Natural killer cell (primary cell): ENCODE data around the gene SLC10A1. TPM values are rescaled to one million over a fixed set of nuclear protein-coding genes. Genes with fewer than 3 reads are reported as not detected.

Experiments
- ATAC-seq, 3 donors: fragments of 150-1000 bp in 2 of 3; fragments of 200-7000 bp in 1 of 3; cut with Tn5 transposase; 1 replicate in 1 of 3; 2 replicates in 2 of 3; pipeline ENCODE4 v1.10.0; 2021; ENCODE audit warnings: mild to moderate bottlenecking in 2 of 3, moderate library complexity in 2 of 3
- DNase-seq, 2 donors: peaks; one replicate each; pipeline versions ENCODE4 v3.0.0 to v3.0.0-alpha.2; 2013 to 2021; ENCODE audit warnings: mixed read lengths in 1 of 2
- H3K27ac ChIP-seq: one replicate; pipeline ENCODE4 v1.5.1; 2013; ENCODE audit warnings: mild to moderate bottlenecking, low read length
- H3K27me3 ChIP-seq: one replicate; pipeline ENCODE4 v1.6.1; 2013; ENCODE audit warnings: low read length; ENCODE audit not compliant: control insufficient read depth, insufficient read depth
- H3K36me3 ChIP-seq: one replicate; pipeline ENCODE4 v1.6.1; 2013; ENCODE audit warnings: low read length; ENCODE audit not compliant: control insufficient read depth, insufficient read depth
- H3K4me1 ChIP-seq: one replicate; pipeline ENCODE4 v1.6.1; 2013; ENCODE audit warnings: low read length; ENCODE audit not compliant: control insufficient read depth, insufficient read depth
- H3K4me3 ChIP-seq: one replicate; pipeline ENCODE4 v1.5.1; 2013; ENCODE audit warnings: low read length
- H3K9me3 ChIP-seq: one replicate; pipeline ENCODE4 v1.6.1; 2013; ENCODE audit warnings: low read length; ENCODE audit not compliant: control insufficient read depth, insufficient read depth
- H3K27ac Mint-ChIP-seq, 2 donors: one replicate each; pipeline ENCODE4 v1.8.0; 2022; ENCODE audit warnings: mild to moderate bottlenecking in 2 of 2, mixed read lengths in 2 of 2, moderate library complexity in 1 of 2
- H3K27me3 Mint-ChIP-seq, 2 donors: one replicate each; pipeline ENCODE4 v1.8.0; 2022; ENCODE audit warnings: low read depth in 2 of 2, mixed read lengths in 2 of 2
- H3K36me3 Mint-ChIP-seq: one replicate; pipeline ENCODE4 v1.8.0; 2022; ENCODE audit warnings: mixed read lengths
- H3K4me1 Mint-ChIP-seq, 2 donors: one replicate each; pipeline ENCODE4 v1.8.0; 2022; ENCODE audit warnings: mixed read lengths in 2 of 2
- H3K4me3 Mint-ChIP-seq: one replicate; pipeline ENCODE4 v1.8.0; 2022; ENCODE audit warnings: mild to moderate bottlenecking, moderate library complexity, mixed read lengths
- H3K9me3 Mint-ChIP-seq, 2 donors: one replicate each; pipeline ENCODE4 v1.8.0; 2022; ENCODE audit warnings: mixed read lengths in 2 of 2
- CTCF ChIP-seq: fragments of 200-600 bp; IDR thresholded peaks from one replicate; pipeline ENCODE4 v1.8.0; 2022; ENCODE audit warnings: antibody characterized with exemption
- WGBS: methylation state at CpG from one replicate; pipeline ENCODE4 v1.1.7; 2013; ENCODE audit warnings: missing lambda C conversion rate; ENCODE audit not compliant: insufficient coverage; 5-methylcytosine and 5-hydroxymethylcytosine counted together
- intact Hi-C: fragments of 100-400 bp; cut with micrococcal nuclease; formaldehyde crosslinking; loops from one replicate; pipeline ENCODE4 v1.14.2; 2022
- total RNA-seq, 4 donors: library from RNA; stranded (reverse); fragments of 120-200 nt in 1 of 4; gene quantifications; one replicate each; pipeline versions ENCODE4 v1.2.3 to v1.2.4, GENCODE V29; 2013 to 2022

SLC10A1 gene
- total RNA-seq, 3 donors from 2014 or later (not counting 1 experiment from before 2014, with no cell fraction given) = not detected

GRCh38 chr14:69771136-69771535 lies 25.9 kb downstream of the SLC10A1 start:
- Histone ChIP-seq H3K9me3 (no peaks in the 10 kb centered on the region), H3K4me1 (peaks cover 29% of the 10 kb centered on the region), H3K27me3 (no peaks in the 10 kb centered on the region), H3K4me3 (no peak overlapping the region), H3K36me3 (peaks cover 79% of the 10 kb centered on the region), H3K27ac (no peak overlapping the region)
- ATAC-seq (no peak), DNase-seq (peak in 1 of 2 donors; percentile 30)
- WGBS = 96% methylated on average over 16 of the region's 16 CpGs
- Mint-ChIP-seq H3K36me3 (peaks cover 55% of the 10 kb centered on the region), H3K27me3 (no peaks in the 10 kb centered on the region), H3K4me1 (peaks cover 81 to 89% of the 10 kb centered on the region in 2 donors), H3K9me3 (no peaks in the 10 kb centered on the region), H3K4me3 (peak overlapping the region; percentile 29), H3K27ac (peak overlapping the region; percentile 68 to 99)
- TF ChIP-seq CTCF = no peak
- intact Hi-C loops = no loop called here

GRCh38 chr14:69770559-69770958 lies 26.5 kb downstream of the SLC10A1 start:
- ATAC-seq (no peak), DNase-seq (peak in 1 of 2 donors; percentile 37)
- H3K27ac Mint-ChIP-seq = peak overlapping the region; percentile 68 to 99
- Histone ChIP-seq H3K27me3 (no peaks in the 10 kb centered on the region), H3K4me1 (peaks cover 35% of the 10 kb centered on the region), H3K36me3 (peaks cover 73% of the 10 kb centered on the region), H3K9me3 (no peaks in the 10 kb centered on the region), H3K27ac (no peak overlapping the region), H3K4me3 (no peak overlapping the region)
- H3K27me3 Mint-ChIP-seq = no peaks in the 10 kb centered on the region
- no peak for TF ChIP-seq CTCF
- intact Hi-C loops = no loop called here
- H3K4me1 Mint-ChIP-seq = peaks cover 80 to 85% of the 10 kb centered on the region in 2 donors
- H3K36me3 Mint-ChIP-seq = peaks cover 51% of the 10 kb centered on the region
- H3K4me3 Mint-ChIP-seq = peak overlapping the region; percentile 49
- H3K9me3 Mint-ChIP-seq = no peaks in the 10 kb centered on the region
- WGBS = 89% methylated on average over 3 of the region's 3 CpGs

- Histone ChIP-seq H3K27ac (no peak overlapping the region), H3K36me3 (peaks cover 66% of the 10 kb centered on the region), H3K4me1 (peaks cover 35% of the 10 kb centered on the region), H3K27me3 (no peaks in the 10 kb centered on the region), H3K9me3 (no peaks in the 10 kb centered on the region), H3K4me3 (no peak overlapping the region)
- Mint-ChIP-seq H3K4me3 (peak overlapping the region; percentile 49), H3K4me1 (peaks cover 77 to 78% of the 10 kb centered on the region in 2 donors), H3K9me3 (no peaks in the 10 kb centered on the region), H3K27me3 (no peaks in the 10 kb centered on the region), H3K36me3 (peaks cover 49% of the 10 kb centered on the region), H3K27ac (peak overlapping the region; percentile 68 to 99)
- intact Hi-C loops = loop anchor here (5.0 kb wide), 1 partner anchor 1557 kb away; no protein-coding TSS in a partner anchor
- no peak for ATAC-seq
- TF ChIP-seq CTCF = no peak
- peak in 1 of 2 donors; percentile 45 for DNase-seq
- WGBS = 96% methylated on average over 22 of the region's 22 CpGs
Measured at GRCh38 chr14:69769623-69770022, 27.4 kb downstream of the SLC10A1 start.

GRCh38 chr14:69768873-69769272 lies 28.2 kb downstream of the SLC10A1 start:
- Histone ChIP-seq H3K27me3 (no peaks in the 10 kb centered on the region), H3K4me3 (no peak overlapping the region), H3K4me1 (peaks cover 35% of the 10 kb centered on the region), H3K27ac (no peak overlapping the region), H3K9me3 (no peaks in the 10 kb centered on the region), H3K36me3 (peaks cover 60% of the 10 kb centered on the region)
- intact Hi-C loops = loop anchor here (5.0 kb wide), 1 partner anchor 1557 kb away; no protein-coding TSS in a partner anchor
- Mint-ChIP-seq H3K36me3 (peaks cover 49% of the 10 kb centered on the region), H3K27ac (peak overlapping the region; percentile 97 to 99), H3K4me1 (peaks cover 77 to 80% of the 10 kb centered on the region in 2 donors), H3K27me3 (no peaks in the 10 kb centered on the region), H3K4me3 (peak overlapping the region; percentile 100), H3K9me3 (peaks cover 0 to 2% of the 10 kb centered on the region in 2 donors)
- DNase-seq (peak in 1 of 2 donors; percentile 27), ATAC-seq (no peak)
- 88% methylated on average over 8 of the region's 8 CpGs for WGBS
- no peak for TF ChIP-seq CTCF
